ENCODE data around the gene MCAM. TPM values are rescaled to one million over a fixed set of nuclear protein-coding genes. Genes with fewer than 3 reads are reported as not detected.

Gene MCAM
- polyA plus RNA-seq, 3 donors, result not detected

DNA sequence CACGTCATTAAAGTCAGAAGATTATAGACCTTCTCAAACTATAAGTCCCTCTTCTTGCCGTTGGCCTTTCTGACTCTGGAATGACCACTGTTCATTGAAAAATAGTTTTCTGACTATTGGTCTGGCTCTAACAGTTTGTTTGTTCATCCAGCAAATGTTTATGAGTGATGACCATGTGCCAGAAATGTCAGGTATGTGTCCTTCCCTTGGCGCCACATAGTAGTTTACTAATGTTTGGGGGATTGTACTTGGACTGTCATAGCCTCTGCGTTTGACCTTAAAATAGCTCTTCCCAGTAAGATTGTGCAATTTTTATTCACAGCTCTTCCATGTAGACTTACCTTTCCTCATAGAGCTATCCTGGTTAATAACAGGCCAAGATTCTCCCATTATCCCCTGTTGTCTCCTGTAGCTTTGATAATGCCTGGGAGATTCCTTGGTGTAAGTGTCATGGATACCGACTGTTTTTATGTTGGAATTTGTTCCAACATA lies 13.7 kb downstream of the MCAM start:
- intact Hi-C loops (cut with micrococcal nuclease), result no loop called here

DNA sequence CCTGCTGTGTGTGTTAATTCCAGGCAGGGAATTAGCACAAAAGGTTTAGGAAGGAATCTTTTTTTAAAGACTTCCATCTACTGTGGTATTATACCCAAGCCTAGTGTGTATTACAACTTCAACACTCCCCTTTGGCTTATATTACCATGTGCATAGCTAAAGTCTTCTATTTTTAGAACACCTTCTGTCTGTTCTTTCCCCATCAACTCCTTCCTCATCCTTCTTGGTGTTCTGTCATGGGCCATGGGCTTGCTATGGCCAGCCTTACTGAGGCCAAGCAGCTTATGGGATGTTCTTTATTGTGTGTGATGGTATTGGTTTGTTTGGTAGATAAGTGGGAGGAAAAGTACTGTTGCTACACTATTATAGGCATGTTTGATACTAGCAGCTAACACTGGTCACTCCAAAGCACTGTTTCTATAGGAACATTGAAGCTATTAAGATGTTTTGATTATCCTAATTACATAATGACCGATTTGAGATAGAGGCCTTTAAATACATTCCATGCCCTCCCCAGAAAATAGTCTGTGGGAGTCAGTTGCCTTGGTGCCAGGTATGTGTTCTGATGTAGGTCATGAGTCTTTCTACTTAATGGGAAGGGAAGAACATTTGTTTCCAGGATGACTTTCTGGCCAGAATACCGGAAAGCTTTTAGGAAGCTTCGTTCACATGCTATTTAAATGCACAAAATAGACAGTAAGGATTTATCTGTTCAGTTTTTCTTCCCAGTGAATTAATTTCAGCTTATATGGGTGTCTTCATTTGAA lies 16.5 kb downstream of the MCAM start:
- TF ChIP-seq, protein P1, sequence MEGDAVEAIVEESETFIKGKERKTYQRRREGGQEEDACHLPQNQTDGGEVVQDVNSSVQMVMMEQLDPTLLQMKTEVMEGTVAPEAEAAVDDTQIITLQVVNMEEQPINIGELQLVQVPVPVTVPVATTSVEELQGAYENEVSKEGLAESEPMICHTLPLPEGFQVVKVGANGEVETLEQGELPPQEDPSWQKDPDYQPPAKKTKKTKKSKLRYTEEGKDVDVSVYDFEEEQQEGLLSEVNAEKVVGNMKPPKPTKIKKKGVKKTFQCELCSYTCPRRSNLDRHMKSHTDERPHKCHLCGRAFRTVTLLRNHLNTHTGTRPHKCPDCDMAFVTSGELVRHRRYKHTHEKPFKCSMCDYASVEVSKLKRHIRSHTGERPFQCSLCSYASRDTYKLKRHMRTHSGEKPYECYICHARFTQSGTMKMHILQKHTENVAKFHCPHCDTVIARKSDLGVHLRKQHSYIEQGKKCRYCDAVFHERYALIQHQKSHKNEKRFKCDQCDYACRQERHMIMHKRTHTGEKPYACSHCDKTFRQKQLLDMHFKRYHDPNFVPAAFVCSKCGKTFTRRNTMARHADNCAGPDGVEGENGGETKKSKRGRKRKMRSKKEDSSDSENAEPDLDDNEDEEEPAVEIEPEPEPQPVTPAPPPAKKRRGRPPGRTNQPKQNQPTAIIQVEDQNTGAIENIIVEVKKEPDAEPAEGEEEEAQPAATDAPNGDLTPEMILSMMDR (IDR thresholded peaks at IDR 0.05), result no peak
- Histone ChIP-seq H3K4me3 (replicated peaks in 1 of 3; ENCODE audit: low read depth in 2 of 3, low read length in 3 of 3) (no peak overlapping the region), H3K27me3 (ENCODE audit: control insufficient read depth in 2 of 2, insufficient read depth in 2 of 2, low read length in 2 of 2) (no peaks in the 10 kb centered on the region), H3K9ac (ENCODE audit: insufficient read depth, low read length, poor library complexity, severe bottlenecking) (no peak overlapping the region), H3K27ac (ENCODE audit: low read depth in 1 of 2, low read length in 2 of 2) (peak overlapping the region in 1 of 2 donors; percentile 18), H3K36me3 (replicated peaks in 1 of 2; ENCODE audit: control insufficient read depth in 1 of 2, insufficient read depth in 2 of 2, low read length in 2 of 2) (peaks cover 97 to 100% of the 10 kb centered on the region in 2 donors), H3K4me2 (replicated peaks; ENCODE audit: extremely low read depth, low read length, poor library complexity, severe bottlenecking) (no peak overlapping the region), H3K4me1 (ENCODE audit: control insufficient read depth in 1 of 2, insufficient read depth in 2 of 2, low read length in 2 of 2) (no peaks in the 10 kb centered on the region), H2AFZ (ENCODE audit: insufficient read depth, low read depth, low read length, poor library complexity, severe bottlenecking) (no peak overlapping the region), H3K79me2 (ENCODE audit: insufficient read depth, low read length) (peaks cover 4% of the 10 kb centered on the region), H4K20me1 (ENCODE audit: insufficient read depth, low read length) (peaks cover 97% of the 10 kb centered on the region), H3K9me3 (replicated peaks in 1 of 2; ENCODE audit: control insufficient read depth in 1 of 2, insufficient read depth in 1 of 2, low read length in 2 of 2) (no peaks in the 10 kb centered on the region)
- no peak overlapping the region for H3K4me3 Mint-ChIP-seq
- WGBS (ENCODE audit: insufficient coverage), result no CpG with 5 or more reads among the region's 3 CpGs
- peaks cover 98 to 100% of the 10 kb centered on the region in 2 donors for H3K36me3 Mint-ChIP-seq
- H3K27me3 Mint-ChIP-seq (ENCODE audit: low read depth in 3 of 3), result peaks cover 0 to 3% (median 0%) of the 10 kb centered on the region in 3 donors
- intact Hi-C loops (cut with micrococcal nuclease), result no loop called here
- no peaks in the 10 kb centered on the region for H3K9me3 Mint-ChIP-seq
- DNase-seq, result no peak
- H3K4me1 Mint-ChIP-seq, result no peaks in the 10 kb centered on the region
- H3K27ac Mint-ChIP-seq, result peak overlapping the region in 1 of 7 donors; percentile 60

More for the DNA sequence above, 13.7 kb downstream of the MCAM start:
- no CpG with 5 or more reads among the region's 5 CpGs for WGBS (ENCODE audit: insufficient coverage)
- Mint-ChIP-seq H3K27me3 (ENCODE audit: low read depth in 3 of 3) (peaks cover 0 to 3% (median 0%) of the 10 kb centered on the region in 3 donors), H3K4me3 (no peak overlapping the region), H3K4me1 (no peaks in the 10 kb centered on the region), H3K9me3 (no peaks in the 10 kb centered on the region), H3K27ac (no peak overlapping the region), H3K36me3 (peaks cover 90 to 98% of the 10 kb centered on the region in 2 donors)
- no peak for DNase-seq
- no peaks in the 10 kb centered on the region for H3K4me1 ChIP-seq (ENCODE audit: control insufficient read depth in 1 of 2, insufficient read depth in 2 of 2, low read length in 2 of 2)
- H3K36me3 ChIP-seq (replicated peaks in 1 of 2; ENCODE audit: control insufficient read depth in 1 of 2, insufficient read depth in 2 of 2, low read length in 2 of 2), result peaks cover 95 to 100% of the 10 kb centered on the region in 2 donors
- H3K27ac ChIP-seq (ENCODE audit: low read depth in 1 of 2, low read length in 2 of 2), result no peak overlapping the region
- no peak overlapping the region for H3K4me2 ChIP-seq (replicated peaks; ENCODE audit: extremely low read depth, low read length, poor library complexity, severe bottlenecking)
- no peak overlapping the region for H2AFZ ChIP-seq (ENCODE audit: insufficient read depth, low read depth, low read length, poor library complexity, severe bottlenecking)
- TF ChIP-seq, protein P1 (IDR thresholded peaks at IDR 0.05), result no peak
- no peaks in the 10 kb centered on the region for H3K27me3 ChIP-seq (ENCODE audit: control insufficient read depth in 2 of 2, insufficient read depth in 2 of 2, low read length in 2 of 2)
- H3K9ac ChIP-seq (ENCODE audit: insufficient read depth, low read length, poor library complexity, severe bottlenecking), result no peak overlapping the region
- no peaks in the 10 kb centered on the region for H3K9me3 ChIP-seq (replicated peaks in 1 of 2; ENCODE audit: control insufficient read depth in 1 of 2, insufficient read depth in 1 of 2, low read length in 2 of 2)
- H3K79me2 ChIP-seq (ENCODE audit: insufficient read depth, low read length), result peaks cover 4% of the 10 kb centered on the region
- H3K4me3 ChIP-seq (replicated peaks in 1 of 3; ENCODE audit: low read depth in 2 of 3, low read length in 3 of 3), result no peak overlapping the region
- H4K20me1 ChIP-seq (ENCODE audit: insufficient read depth, low read length), result peaks cover 91% of the 10 kb centered on the region

All from CD14-positive monocyte (primary cell).